ENCODE measurements around the gene BRMS1.

The BRMS1 gene

GRCh38 chr11:66346476-66347424 is 1.8 kb upstream of the BRMS1 start:
- H4K20me1 ChIP-seq (ENCODE audit: insufficient read depth), result no peaks in the 10 kb centered on the region
- H3K36me3 ChIP-seq (ENCODE audit: insufficient read depth), result no peaks in the 10 kb centered on the region; the same call in 1 of the 2 replicates
- H3K4me2 ChIP-seq, result peak overlapping the region; percentile 78
- H3K27ac ChIP-seq, result peak overlapping the region; percentile 28; the same call in 1 of the 2 replicates
- peak overlapping the region; percentile 46; the same call in 1 of the 2 replicates for H3K9ac ChIP-seq
- TF ChIP-seq, protein P1, sequence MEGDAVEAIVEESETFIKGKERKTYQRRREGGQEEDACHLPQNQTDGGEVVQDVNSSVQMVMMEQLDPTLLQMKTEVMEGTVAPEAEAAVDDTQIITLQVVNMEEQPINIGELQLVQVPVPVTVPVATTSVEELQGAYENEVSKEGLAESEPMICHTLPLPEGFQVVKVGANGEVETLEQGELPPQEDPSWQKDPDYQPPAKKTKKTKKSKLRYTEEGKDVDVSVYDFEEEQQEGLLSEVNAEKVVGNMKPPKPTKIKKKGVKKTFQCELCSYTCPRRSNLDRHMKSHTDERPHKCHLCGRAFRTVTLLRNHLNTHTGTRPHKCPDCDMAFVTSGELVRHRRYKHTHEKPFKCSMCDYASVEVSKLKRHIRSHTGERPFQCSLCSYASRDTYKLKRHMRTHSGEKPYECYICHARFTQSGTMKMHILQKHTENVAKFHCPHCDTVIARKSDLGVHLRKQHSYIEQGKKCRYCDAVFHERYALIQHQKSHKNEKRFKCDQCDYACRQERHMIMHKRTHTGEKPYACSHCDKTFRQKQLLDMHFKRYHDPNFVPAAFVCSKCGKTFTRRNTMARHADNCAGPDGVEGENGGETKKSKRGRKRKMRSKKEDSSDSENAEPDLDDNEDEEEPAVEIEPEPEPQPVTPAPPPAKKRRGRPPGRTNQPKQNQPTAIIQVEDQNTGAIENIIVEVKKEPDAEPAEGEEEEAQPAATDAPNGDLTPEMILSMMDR (conservative IDR thresholded peaks at IDR 0.05; ENCODE audit: low read depth, low read length), result no peak
- peak overlapping the region; percentile 92 for H2AFZ ChIP-seq (ENCODE audit: low read depth)
- peaks cover 18% of the 10 kb centered on the region; the same call in 1 of the 2 replicates for H3K79me2 ChIP-seq (ENCODE audit: insufficient read depth, low read depth)
- no peak overlapping the region for H3K4me3 ChIP-seq (IDR thresholded peaks at IDR 0.05; ENCODE audit: insufficient read depth, low read depth, low read length)
- no peaks in the 10 kb centered on the region for H3K27me3 ChIP-seq (ENCODE audit: insufficient read depth, low read depth)
- peaks cover 20% of the 10 kb centered on the region for H3K4me1 ChIP-seq (ENCODE audit: low read depth, poor library complexity, severe bottlenecking)

DNA sequence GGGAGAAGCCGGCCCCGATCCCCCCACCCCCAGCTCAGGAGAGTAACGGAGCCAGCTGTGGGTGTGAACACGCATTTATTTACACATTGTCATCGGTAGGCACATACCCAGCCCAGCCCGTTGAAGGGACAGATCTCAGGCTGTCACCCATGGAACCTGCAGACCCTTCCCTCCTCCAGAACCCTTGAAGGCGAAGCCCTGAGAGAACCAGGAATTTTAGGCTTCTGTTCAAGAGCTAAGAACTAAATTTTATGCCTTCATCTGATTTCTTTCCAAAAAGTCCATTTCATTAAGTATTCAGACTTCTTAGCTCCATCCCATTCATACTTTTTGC is 379 bp upstream of the BRMS1 start:
- Histone ChIP-seq H3K27me3 (ENCODE audit: insufficient read depth, low read depth) (no peaks in the 10 kb centered on the region), H4K20me1 (ENCODE audit: insufficient read depth) (no peaks in the 10 kb centered on the region), H3K4me2 (peak overlapping the region; percentile 47), H3K9ac (peak overlapping the region; percentile 59; the same call in 1 of the 2 replicates), H3K79me2 (ENCODE audit: insufficient read depth, low read depth) (peaks cover 18% of the 10 kb centered on the region; the same call in 1 of the 2 replicates), H2AFZ (ENCODE audit: low read depth) (peak overlapping the region; percentile 84), H3K4me3 (IDR thresholded peaks at IDR 0.05; ENCODE audit: insufficient read depth, low read depth, low read length) (no peak overlapping the region), H3K36me3 (ENCODE audit: insufficient read depth) (no peaks in the 10 kb centered on the region; the same call in 1 of the 2 replicates), H3K27ac (peak overlapping the region; percentile 59), H3K4me1 (ENCODE audit: low read depth, poor library complexity, severe bottlenecking) (peaks cover 20% of the 10 kb centered on the region)
- TF ChIP-seq, protein P1 (conservative IDR thresholded peaks at IDR 0.05; ENCODE audit: low read depth, low read length), result no peak

DNA sequence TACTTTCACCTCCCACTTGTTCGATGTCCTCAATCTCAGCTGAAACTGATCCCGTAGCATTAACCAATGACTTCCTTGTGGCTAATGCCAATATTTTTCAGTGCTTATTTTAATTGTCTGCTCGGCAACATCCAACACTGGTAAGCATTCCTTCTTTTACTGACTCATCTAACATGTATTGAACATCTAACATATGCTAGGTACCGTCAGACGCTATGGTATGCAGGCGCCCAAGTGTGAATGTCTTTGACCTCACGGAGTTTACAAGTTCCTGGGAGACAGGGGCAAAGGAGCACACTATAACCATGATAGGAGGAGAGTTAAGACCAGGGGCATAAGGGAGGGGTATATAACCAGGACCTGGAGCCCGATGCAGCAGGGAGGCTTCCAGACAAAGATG is 1.7 kb downstream of the BRMS1 start:
- no peak overlapping the region for H3K9ac ChIP-seq
- H3K27me3 ChIP-seq (ENCODE audit: insufficient read depth, low read depth), result no peaks in the 10 kb centered on the region
- H3K79me2 ChIP-seq (ENCODE audit: insufficient read depth, low read depth), result peaks cover 18% of the 10 kb centered on the region; the same call in 1 of the 2 replicates
- H3K27ac ChIP-seq, result no peak overlapping the region
- H3K4me3 ChIP-seq (IDR thresholded peaks at IDR 0.05; ENCODE audit: insufficient read depth, low read depth, low read length), result no peak overlapping the region
- no peaks in the 10 kb centered on the region; the same call in 1 of the 2 replicates for H3K36me3 ChIP-seq (ENCODE audit: insufficient read depth)
- H3K4me1 ChIP-seq (ENCODE audit: low read depth, poor library complexity, severe bottlenecking), result peaks cover 18% of the 10 kb centered on the region
- TF ChIP-seq, protein P1 (conservative IDR thresholded peaks at IDR 0.05; ENCODE audit: low read depth, low read length), result no peak
- H3K4me2 ChIP-seq, result 0 out of 2 replicates have a peak overlapping the region, but pooled peaks have one; percentile 98
- no peak overlapping the region for H2AFZ ChIP-seq (ENCODE audit: low read depth)
- H4K20me1 ChIP-seq (ENCODE audit: insufficient read depth), result no peaks in the 10 kb centered on the region

GRCh38 chr11:66341502-66342126 is 3.3 kb downstream of the BRMS1 start:
- Histone ChIP-seq H3K27me3 (ENCODE audit: insufficient read depth, low read depth) (no peaks in the 10 kb centered on the region), H3K4me2 (no peak overlapping the region), H3K79me2 (ENCODE audit: insufficient read depth, low read depth) (peaks cover 18% of the 10 kb centered on the region; the same call in 1 of the 2 replicates), H2AFZ (ENCODE audit: low read depth) (no peak overlapping the region), H3K4me3 (IDR thresholded peaks at IDR 0.05; ENCODE audit: insufficient read depth, low read depth, low read length) (no peak overlapping the region), H3K4me1 (ENCODE audit: low read depth, poor library complexity, severe bottlenecking) (peaks cover 18% of the 10 kb centered on the region), H4K20me1 (ENCODE audit: insufficient read depth) (no peaks in the 10 kb centered on the region), H3K36me3 (ENCODE audit: insufficient read depth) (no peaks in the 10 kb centered on the region; the same call in 1 of the 2 replicates), H3K27ac (no peak overlapping the region), H3K9ac (no peak overlapping the region)
- TF ChIP-seq, protein P1 (conservative IDR thresholded peaks at IDR 0.05; ENCODE audit: low read depth, low read length), result no peak
